KG1 (cell line): ENCODE data around the gene CEACAM16.
"Not testable (repeated sequence)": the region's sequence is repeated elsewhere in the genome, so short reads cannot be mapped to it uniquely, and the experiment has no call there.

Experiments used
- DNase-seq: peaks from one replicate; lab custom pipeline; 2025; lab: John Stamatoyannopoulos, UW

The CEACAM16 gene

DNA sequence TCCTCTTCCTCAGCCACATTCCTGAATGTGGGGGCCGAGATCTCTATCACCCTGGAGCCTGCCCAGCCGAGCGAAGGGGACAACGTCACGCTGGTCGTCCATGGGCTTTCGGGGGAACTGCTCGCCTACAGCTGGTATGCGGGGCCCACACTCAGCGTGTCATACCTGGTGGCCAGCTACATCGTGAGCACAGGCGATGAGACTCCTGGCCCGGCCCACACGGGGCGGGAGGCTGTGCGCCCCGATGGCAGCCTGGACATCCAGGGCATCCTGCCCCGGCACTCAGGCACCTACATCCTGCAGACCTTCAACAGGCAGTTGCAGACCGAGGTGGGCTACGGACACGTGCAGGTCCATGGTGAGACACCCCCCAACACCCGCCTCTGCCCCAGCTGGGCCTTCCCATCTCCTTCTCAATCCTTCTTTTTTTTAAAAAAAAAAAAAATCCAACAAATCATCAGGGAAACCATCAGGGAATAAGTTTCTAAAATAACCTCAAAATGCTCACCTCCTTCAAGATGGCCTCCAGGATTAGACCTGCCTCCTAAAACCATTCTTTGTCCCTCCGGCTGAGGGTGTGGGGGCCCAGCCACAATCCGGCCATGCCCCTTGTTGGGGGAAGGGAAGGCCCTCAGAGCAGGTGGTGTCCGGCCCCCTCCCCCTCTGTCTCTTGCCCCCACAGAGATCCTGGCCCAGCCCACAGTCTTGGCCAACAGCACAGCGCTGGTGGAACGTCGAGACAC is 4.6 kb downstream of the CEACAM16 start:
- no peak for DNase-seq

DNA sequence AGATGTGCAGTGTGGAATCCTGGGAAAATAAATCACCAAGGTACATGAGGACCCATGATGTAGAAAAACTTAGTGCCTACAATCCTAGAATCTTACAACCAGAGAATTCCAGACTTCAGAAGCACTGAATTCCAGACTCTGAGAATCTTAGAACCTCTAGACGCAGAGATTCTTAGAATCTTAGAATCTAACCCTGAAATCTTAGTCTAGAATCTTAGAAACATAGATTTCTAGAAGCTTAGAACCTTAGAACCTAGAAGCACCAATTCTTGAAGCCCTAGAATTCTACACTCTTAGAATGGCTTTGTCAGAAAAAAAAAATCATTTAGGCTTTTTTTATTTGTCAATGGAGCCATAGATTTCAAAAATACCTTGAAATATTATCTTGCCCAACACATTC is 6.0 kb downstream of the CEACAM16 start:
- no peak for DNase-seq

DNA sequence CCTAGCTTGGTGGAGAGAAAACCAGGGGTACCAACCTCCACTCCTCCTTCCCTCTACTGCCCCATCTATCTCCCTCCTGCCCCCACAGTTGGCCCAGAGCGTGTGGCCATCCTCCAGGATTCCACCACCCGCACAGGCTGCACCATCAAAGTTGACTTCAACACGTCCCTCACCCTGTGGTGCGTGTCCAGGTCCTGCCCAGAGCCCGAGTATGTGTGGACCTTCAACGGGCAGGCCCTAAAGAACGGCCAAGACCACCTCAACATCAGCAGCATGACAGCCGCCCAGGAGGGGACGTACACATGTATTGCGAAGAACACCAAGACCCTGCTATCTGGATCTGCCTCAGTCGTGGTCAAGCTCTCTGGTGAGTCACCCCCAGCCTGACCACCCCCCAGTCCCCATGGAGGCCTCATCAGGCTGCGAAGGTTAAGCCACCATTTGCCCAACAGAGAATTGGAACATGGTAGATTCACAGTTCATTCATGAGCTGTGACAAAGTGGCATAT is 6.6 kb downstream of the CEACAM16 start:
- DNase-seq = no peak

DNA sequence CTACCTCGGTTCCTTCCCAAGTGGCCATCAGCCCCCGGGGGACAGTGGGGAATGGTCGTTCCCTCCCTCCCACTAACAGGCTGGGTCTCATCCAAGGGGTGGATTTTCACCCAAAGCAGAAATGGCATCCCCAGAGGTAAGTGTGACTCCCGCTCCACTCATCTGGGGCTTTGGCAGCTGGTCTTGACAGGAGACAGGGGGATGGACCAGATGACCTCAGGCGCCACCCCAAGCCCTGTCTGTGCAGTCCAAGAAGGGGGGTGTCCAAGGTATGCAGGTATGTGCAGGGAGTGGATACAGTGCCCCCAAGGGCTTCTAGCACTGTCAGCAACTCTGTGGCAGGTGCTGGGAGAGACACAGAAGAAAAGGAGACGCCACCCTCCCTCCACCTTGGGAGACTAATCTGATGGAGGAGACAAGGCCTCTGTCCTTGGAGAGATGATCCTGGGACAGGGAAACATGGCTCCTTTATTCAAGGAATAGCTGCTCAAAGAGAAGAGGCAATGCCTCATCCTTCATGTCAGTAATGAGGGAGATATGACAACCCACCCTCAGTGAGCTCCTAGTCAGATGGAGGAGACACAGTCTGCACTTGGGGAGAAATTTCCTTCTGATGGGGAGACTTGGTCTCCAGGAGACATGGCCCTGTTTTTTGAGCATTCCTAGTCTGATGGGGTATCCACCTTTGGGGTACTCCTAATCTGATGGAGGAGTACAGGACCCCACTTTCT is 7.7 kb downstream of the CEACAM16 start:
- DNase-seq = no peak

DNA sequence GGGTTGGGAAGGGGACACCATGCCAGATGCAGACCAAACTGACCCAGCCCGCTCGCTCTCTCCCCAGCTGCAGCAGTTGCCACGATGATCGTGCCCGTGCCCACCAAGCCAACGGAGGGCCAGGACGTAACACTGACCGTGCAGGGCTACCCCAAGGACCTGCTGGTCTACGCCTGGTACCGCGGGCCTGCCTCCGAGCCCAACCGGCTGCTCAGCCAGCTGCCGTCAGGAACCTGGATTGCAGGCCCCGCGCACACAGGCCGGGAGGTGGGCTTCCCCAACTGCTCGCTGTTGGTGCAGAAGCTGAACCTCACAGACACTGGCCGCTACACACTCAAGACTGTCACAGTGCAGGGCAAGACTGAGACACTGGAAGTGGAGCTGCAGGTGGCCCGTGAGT is 8.8 kb downstream of the CEACAM16 start:
- no peak for DNase-seq

DNA sequence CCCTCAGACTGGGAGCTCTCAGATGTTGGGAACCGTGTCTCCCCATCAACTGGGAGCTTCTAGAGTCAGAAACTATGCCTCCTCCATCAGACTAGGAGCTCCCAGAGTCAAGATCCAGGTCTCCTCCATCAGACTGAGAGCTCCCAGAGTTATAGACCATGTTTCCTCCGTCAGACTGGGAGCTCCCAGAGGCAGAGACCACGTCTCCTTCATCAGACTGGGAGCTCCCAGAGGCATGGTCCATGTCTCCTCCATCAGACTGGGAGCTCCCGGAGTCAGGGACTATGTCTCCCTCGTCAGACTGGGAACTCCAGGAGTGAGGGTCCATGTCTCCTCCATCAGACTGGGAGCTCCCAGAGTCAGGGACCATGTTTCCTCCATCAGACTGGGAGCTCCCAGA is 10.0 kb downstream of the CEACAM16 start:
- DNase-seq = no peak

DNA sequence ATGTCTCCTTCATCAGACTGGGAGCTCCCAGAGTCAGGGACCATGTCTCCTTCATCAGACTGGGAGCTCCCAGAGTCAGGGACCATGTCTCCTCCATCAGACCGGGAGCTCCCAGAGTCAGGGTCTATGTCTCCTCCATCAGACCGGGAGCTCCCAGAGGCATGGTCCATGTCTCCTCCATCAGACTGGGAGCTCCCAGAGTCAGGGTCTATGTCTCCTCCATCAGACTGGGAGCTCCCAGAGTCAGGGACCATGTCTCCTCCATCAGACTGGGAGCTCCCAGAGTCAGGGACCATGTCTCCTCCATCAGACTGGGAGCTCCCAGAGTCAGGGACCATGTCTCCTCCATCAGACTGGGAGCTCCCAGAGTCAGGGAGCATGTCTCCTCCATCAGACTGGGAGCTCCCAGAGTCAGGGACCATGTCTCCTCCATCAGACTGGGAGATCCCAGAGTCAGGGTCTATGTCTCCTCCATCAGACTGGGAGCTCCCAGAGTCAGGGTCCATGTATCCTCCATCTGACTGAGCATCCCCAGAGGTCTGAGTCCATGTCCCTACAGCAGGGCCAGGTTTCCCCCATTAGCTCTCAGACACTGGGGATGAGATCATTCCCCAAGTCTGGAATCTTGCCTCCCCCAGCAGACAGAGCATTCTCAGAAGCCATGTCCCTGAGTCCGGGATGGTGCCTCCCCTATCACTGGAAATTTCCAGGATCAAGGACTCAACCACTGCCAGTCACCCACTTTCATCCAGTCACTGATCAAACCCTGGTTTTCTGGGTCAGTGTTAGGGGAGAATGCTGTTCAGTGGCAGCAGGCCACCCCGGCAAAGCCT is 10.7 kb downstream of the CEACAM16 start:
- DNase-seq = not testable (repeated sequence)

DNA sequence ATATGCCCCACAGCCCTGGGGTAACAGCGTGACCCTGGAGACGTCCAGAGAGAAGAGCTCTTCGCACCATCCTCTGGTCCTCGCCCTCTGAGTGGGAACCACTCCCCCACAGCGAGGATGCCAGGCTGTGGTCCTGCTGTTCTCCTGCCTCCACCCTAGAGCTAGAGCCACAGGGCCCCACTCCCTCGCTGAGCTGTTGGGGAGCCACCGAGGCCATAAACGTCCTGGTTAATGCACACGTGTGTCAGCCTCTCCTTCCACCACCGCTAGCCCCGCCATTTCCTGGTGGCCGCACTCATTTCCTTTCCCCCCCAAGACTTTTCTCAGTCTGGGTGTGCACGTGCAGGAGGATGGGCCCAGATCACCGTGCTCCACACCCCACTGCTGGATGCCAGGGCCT is 11.5 kb downstream of the CEACAM16 start:
- DNase-seq = no peak

DNA sequence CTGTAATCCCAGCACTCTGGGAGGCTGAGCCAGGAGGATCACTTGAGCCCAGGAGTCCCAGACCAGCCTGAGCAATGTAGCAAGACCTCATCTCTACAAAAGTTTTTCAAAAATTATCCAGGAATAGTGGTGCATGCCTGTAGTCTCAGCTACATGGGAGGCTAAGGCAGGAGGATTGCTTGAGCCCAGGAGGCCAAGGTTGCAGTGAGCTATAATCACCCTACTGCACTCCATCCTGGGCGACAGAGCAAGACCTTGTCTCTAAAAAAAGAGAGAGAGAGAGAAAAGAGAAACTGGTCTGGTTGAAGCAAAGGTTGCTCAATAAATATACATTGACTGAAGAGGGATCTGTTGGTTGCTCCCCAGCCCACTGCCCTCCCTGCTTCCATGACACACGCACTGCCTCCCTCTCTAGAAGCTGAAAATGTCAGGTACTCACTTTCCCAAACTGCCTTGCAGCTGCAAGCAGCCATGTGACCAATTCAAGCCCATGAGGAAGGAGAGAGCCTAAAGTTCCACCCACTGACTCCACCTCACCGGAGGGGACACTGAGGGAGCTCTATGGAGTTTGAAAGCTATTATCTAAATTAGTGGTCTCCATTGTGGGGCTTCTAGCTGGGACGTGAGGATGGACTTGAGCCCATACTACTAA is 14.0 kb downstream of the CEACAM16 start:
- no peak for DNase-seq

DNA sequence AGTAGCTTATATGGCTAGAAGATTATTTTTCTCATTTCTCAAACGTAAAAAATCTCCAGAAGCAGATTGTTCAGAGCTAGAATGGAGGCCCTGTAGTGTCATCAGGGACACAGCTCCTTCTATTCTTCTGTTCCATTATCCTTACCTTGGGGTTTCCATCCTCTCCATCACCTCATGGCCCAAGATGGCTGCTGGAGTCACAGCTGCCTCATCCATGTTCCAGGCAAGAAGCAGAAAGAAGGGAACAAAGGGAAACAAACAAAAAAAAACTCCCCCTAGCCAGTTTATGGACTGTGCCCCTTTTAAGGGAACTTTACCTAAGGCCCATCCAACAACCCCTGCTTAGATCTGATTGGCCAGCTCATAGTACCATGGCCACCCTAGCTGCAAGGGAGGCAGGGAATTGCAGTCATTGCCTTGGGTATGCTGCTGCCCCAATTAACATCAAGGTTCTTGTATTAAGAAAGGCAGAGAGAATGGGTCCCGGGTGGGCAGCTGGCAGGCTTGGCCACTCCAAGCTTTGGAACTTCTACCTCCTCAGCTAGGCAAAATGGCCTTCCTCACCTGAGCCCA is 15.7 kb downstream of the CEACAM16 start:
- no peak for DNase-seq

DNA sequence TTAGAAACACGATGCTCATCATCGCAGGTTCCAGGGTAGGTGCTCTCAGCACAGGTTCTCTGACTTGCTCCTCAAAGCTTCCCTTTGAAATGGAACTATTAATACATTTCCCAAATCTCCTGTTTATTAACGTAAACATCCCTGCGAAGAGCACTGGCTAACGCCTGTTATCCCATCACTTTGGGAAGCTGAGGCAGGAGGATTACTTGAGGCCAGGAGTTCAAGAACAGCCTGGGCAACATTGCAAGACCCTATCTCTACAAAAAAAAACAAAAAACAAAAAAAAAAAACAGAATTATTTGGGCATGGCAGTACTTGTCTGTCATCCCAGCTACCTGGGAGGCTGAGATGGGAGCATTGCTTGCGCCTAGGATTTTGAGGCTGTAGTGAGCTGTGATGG is 18.7 kb downstream of the CEACAM16 start:
- DNase-seq = no peak

DNA sequence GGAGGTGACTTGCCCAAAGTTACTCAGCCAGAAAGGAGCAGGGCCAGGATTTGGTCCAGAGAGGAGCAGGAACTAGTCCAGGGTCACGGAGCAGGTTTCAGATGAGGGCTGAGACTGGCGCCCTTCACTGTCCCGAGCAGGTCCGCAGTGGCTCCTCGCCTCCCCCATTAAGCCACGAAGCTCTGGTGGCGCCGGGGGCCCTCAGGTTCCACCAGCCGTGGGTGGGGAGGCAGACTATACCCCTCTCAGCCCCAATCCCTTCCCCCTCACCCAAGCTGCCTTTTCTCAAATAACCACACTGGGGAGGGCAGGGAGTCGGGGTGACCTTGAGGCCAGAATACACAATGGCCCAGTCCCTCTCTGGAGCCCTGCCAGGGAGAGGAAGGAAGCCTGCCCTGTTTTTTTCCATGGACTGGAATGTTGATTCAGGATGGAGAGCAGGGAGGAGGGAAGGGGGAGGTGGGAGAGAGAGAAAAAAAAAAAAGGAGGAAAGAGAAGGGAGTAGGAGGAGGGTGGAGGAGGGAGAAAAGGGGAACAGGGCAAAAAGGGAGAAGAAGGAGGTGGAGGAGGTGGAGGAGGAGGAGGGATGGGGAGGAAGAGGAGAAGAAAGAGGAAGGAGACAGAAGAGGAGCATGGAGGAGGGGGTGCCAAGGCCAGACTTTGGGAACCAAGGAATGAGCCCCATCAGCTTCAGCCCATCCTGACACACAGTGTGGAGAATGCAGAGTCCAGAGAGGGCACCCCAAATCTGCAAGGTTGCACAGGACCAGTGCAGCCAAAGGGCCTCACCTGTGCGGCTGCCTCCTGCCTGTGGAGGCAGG is 19.7 kb downstream of the CEACAM16 start:
- no peak for DNase-seq

DNA sequence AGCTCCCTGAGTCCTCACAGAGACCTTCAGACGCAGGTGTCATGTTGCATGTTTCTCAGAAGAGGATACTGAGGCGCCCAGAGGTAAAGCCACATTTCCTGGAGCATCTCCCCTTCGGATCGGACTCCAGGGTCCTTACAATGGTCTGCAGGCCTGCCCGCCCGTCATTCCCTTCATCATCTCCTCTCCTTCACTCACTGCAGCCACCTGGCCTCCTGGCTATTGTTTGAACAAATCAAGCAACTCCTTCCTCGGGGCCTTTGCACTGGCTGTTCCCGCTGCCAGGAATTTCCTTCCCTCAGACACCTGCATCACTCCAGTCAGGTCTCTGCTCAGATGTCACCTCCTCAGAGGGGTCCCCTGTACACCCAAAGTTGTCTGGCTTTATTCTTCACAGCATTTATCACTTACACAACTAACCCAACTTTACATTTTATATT is 20.3 kb downstream of the CEACAM16 start:
- DNase-seq = no peak

DNA sequence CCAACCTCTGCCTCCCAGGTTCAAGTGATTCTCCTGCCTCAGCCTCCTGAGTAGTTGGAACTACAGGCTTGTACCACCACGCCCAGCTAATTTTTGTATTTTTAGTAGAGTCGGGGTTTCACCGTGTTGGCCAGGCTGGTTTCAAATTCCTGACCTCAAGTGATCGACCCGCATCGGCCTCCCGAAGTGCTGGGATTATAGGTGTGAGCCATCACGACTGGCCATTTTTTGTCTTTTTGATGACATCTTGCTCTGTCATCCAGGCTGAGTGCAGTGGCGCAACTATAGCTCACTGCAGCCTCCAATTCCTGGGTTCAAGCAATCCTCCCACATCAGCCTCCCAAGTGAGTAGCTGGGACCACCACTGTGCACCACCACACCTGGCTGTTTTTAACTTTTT is 21.4 kb downstream of the CEACAM16 start:
- DNase-seq = not testable (repeated sequence)

DNA sequence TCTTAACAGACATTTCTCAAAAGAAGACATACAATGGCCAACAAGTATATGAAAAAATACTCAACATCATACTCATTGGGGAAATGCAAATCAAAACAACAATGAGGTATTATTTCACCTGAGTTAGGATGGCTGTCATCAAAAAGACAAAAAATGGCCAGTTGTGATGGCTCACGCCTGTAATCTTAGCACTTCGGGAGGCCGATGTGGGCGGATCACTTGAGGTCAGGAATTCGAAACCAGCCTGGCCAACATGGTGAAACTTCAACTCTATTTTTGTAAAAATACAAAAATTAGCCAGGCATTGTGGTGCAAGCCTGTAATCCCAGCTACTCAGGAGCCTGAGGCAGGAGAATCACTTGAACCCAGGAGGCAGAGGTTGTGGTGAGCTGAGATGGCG is 22.0 kb downstream of the CEACAM16 start:
- DNase-seq = no peak

DNA sequence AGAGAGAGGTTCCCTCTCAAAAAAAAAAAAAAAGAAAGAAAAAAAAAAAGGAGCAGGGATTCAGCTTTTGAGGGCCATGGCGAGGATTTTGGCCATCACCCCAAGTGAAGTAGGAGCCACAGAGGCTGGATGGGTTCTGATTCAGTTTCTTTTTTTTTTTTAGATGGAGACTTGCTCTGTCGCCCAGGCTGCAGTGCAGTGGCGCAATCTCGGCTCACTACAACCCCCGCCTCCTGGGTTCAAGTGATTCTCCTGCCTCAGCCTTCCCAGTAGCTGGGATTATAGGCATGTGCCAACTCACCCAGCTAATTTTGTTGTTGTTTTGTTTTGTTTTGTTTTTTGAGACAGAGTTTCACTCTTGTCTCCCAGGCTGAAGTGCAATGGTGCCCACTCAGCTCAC is 22.4 kb downstream of the CEACAM16 start:
- DNase-seq = not testable (repeated sequence)

DNA sequence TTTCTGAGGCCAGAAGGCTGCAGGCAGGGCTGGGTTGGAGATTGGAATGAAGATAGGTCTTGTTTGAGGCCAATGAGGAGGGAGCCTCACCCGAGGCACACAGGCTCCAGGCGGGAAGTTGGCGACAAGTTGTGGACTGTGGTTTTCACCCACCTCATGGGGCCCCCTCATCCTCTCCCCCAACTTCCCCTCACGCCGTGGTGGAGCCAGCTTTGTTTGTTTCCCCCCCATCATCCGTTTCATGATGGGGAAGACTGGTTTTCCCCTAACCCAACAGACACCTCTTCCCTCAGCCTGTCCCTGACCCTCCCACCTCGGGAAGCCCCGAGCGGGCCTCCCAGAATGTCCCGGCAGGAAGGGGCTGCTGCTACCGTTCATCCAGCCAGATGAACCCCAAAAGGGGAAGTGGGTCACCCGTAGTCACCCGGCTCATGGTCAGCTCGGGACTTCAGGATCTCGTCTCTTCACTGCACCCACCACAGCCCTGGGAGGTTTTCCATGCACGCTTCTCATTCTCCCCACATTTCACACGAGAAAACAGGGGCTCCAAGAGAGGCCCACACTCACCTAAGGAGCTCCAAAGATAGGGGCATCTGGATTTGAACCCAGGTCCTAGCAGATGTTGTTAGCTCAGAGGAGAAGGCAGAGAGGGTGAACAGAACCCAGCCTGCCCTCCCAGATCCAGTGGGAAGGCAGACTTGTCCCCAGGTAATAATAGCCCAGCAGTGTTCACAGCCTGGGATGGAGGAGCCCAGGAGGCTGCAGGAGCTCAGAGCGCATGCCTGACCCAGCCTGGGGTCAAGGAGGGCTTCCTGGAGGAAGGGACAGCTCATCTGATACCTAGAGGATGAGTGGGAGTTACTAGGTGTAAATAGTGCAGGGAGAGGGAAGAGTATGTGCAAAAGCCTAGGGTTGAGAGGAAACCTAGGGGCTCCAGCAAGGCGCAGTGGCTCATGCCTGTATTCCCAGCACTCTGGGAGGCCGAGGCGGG is 23.5 kb downstream of the CEACAM16 start:
- peak; percentile 94 for DNase-seq

DNA sequence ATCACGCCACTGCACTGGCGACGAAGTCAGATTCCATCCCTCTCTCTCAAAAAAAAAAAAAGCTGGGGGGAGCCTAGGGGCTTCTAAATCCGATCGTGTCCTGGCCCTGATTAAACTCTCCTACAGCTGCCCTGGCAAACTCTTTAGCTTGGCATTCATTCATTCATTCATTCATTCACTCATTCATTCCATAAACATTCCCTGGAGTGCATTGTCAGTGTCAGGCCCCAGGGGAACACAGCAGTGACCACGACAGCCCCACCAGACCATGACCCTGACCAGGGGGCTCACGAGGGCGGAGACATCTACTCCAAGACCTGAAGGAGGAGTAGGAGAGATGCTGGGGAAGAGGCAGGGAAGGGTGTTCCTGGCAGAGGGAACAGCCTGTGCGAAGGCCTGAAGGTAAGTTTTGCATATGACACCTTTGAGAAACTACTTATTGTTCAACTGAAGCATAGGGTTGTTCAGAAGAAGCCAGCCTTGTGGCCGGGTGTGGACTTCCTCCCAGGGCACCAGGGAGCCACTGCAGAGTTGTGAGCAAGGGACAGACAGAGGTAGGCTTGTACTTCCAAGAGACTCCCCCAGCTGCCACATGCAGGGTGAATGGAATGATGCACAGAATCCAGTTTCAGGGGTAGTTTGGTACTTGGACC is 24.5 kb downstream of the CEACAM16 start:
- DNase-seq = no peak

DNA sequence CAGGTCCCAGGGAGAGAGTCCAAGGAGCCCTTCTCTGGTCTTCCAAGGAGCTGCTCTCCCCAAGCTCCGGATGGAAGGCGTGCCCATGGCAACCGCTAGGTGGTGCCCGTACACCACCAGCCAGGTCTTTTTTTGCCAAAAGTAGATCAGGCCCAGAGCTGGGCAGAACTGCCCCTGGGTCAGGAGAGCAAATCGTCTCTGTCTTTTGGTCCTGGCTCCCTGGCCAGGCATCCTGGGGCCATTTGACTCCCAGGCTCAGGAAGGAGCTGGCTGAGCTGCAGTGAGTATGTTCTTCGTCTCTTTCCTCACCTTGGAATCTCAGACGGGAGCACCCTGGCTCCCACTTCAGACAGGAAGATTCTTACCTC is 25.0 kb downstream of the CEACAM16 start:
- DNase-seq = peak; percentile 87
